Activated CD8-positive, alpha-beta memory T cell treated with anti-CD3 and anti-CD28 coated beads for 36 hours (primary cell): Measurements from ENCODE around the gene CNOT11. TPM values are rescaled to one million over a fixed set of nuclear protein-coding genes. Genes with fewer than 3 reads are reported as not detected.

Experiments used
- total RNA-seq, 2 experiments: library from RNA; stranded (reverse); gene quantifications; one replicate each; pipeline ENCODE4 v1.2.3, GENCODE V29; 2021

The CNOT11 gene
- total RNA-seq, 2 experiments from 2014 or later, result 65.2 to 68.7 TPM

Other genes with a start within 250 kb of the CNOT11 start
- 1 to 10 TPM in 1 of 2 experiments, under 1 TPM in 1; 0.73 to 1.1 TPM for gene TBC1D8, start 101.5 kb upstream of the CNOT11 start, total RNA-seq
- 10 to 100 TPM; 42.1 to 45.9 TPM for gene RNF149, start 55.8 kb downstream of the CNOT11 start, total RNA-seq
- not detected for gene CREG2, start 134.6 kb downstream of the CNOT11 start, total RNA-seq
- under 1 TPM in 1 of 2 experiments, not detected in 1; 0.11 TPM for gene RFX8, start 222.2 kb downstream of the CNOT11 start, total RNA-seq